NCI-H128 (cell line): Measurements from ENCODE around the gene PRSS27.
"Not testable (repeated sequence)": the region's sequence is repeated elsewhere in the genome, so short reads cannot be mapped to it uniquely, and the experiment has no call there.

Experiments used
- DNase-seq: peaks from one replicate; lab custom pipeline; 2025; ENCODE audit not compliant: unreplicated experiment; lab: John Stamatoyannopoulos, UW

Gene PRSS27

DNA sequence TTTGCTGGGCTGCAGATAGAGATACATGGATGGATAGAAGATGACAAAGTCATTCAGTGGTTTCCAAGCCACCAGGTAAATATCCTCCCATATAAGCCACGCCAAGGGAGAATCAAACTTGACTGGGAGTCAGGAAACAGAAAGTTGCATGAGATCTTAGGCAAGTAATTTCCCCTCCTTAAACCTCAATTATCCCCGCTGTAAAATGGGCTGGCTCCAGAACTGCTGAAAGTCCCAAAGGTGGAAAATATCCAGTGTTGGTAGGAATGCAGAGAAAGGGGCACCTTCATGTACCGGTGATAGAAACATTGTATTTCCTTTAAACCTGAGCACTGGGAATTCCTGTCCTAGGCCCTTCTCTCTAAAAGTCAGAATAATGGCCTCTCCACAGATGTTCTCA is 43.1 kb downstream of the PRSS27 start:
- DNase-seq: not testable (repeated sequence)

- no peak for DNase-seq
These were observed 44.3 kb downstream of the PRSS27 start for GRCh38 chr16:2675714-2676113.

DNA sequence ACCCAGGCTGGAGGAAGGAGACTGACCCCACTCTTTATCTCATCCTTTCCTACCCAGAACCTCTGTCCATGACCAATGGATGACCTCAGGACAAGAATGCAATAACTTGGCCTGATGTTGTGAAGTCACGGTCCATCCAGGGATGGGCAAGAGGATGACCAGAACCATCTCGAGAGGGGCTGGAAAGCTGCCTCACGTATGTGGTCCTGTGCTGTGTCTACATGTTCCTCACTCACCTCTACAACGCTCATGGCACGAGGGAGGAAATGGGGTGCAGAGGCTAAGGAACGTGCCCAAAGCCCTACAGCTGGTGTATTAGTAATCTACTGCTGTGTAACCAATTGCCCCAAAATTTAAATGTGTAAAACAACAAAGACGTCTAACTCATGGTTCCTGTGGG is 45.0 kb downstream of the PRSS27 start:
- DNase-seq: no peak

DNA sequence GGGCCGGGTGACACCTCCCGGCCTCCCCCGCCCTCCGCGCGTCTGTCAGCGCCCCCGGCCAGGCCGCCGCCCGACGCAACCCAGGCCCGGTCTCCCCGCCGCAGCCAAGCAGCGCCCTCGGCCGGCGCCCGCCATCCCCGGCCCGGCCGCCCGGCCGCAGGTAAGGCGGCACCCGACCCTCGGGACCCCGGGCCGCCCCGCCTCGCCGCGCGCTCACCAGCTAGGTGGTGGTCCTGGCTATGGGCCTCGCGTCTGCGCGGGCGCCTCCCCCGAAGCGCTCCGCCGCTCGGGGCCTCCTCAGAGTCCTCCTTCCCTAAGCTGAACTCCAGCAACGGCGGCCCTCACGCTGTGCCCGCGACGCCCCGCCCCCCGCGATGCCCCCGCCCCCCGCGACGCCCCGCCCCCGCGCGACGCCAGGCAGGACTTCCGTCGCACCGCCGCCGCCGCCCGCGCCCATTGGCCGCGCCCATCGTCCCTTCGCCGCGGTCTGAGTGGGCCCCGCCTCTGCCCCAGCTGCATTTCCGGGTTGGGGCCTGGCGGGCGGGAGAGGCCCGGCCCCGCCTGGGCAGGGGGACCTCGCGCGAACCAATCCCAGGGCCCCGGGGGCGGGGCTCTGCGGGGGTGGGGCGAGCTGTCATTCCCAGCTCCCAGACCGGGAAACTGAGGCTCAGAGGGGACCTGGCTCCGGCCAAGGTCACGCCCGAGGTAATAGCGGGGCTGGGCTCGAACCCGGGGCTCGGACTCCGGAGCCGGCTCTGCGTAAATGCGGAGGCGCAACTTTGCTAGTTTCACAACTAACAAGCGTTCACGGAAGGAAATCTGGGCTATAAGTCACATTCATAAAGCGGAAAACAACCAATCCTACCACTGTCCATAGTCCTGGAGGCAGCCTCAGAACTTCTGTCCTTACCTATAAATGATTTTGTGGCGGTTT is 46.7 kb downstream of the PRSS27 start:
- peak; percentile 59 for DNase-seq

DNA sequence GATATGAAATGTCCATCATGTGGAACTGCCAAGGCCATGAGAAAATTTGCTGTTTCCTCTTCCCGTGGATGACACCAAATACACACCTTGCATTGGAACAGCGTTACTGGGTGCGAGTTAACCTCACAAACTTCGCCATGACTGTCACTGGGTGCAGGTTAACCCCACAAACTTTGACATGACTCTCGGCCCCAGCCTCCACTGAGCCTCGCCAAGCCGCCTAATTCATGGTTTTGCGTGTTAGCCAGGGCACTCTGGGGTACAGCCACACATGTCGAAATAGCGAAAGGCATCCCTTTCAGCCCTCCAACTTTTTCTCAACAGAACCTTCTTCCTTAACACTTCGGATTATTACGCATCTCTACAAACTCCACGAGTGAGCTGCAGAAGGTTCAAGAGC is 48.3 kb downstream of the PRSS27 start:
- DNase-seq: no peak

DNA sequence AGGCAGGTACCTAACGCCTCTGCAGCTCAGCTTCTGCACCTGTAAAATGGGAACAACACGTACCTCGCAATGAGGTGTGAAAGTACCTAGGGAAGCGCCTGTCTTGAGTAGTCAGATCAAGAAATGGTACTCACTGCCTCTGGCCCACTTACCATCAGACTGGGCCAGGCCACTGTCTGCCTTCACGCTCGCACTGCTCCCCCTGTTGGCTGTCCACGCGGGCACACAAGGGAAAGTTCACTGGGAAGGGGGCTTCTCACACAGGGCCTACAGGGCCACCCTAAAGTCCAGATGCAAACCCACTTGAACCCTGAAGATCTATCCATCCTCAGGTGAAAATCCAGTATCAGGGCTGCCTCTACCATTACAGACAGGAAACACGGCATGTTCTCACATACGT is 48.8 kb downstream of the PRSS27 start:
- not testable (repeated sequence) for DNase-seq

DNA sequence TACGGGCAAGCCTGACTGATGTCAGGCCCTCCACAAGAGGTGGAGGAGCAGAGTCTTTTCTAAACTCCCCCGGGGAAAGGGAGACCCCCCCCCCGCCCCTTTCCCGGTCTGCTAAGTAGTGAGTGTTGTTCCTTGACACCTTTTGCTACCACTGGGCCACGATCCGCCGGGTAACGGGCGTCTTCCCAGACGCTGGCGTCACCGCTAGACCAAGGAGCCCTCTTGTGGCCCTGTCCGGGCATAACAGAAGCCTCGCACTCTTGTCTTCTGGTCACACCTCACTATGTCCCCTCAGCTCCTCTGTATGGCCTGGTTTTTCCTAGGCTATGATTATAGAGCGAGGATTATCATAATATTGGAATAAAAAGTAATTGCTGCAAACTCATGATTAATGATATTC is 50.0 kb downstream of the PRSS27 start:
- not testable (repeated sequence) for DNase-seq

DNA sequence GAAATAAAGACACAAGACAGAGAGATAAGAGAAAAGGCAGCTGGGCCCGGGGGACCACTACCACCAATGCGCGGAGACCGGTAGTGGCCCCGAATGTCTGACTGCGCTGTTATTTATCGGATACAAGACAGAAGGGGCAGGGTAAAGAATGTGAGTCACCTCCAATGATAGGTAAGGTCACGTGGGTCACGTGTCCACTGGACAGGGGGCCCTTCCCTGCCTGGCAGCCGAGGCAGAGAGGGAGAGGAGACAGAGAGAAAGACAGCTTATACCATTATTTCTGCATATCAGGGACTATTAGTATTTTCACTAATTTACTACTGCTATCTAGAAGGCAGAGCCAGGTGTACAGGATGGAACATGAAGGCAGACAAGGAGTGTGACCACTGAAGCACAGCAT is 50.4 kb downstream of the PRSS27 start:
- DNase-seq: not testable (repeated sequence)

DNA sequence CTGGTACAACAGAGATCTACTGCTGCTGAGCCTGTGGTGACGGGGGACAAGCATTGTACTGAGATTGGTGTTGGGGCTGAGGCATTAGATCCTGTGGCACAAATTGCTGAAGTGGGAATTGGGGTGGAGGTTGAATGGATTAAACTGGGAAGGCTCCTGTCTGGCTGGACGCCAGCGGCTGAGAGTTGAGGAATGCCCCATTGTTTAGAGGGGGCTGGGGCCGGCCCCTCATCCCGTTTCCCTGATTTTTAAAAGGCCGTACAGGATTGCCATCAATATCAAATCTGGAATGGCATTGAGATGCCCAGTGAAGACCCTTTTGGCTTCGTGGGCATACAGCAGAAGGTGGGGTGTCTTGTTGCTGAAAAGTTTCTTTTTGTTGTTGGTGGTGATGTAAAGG is 53.4 kb downstream of the PRSS27 start:
- DNase-seq: not testable (repeated sequence)

DNA sequence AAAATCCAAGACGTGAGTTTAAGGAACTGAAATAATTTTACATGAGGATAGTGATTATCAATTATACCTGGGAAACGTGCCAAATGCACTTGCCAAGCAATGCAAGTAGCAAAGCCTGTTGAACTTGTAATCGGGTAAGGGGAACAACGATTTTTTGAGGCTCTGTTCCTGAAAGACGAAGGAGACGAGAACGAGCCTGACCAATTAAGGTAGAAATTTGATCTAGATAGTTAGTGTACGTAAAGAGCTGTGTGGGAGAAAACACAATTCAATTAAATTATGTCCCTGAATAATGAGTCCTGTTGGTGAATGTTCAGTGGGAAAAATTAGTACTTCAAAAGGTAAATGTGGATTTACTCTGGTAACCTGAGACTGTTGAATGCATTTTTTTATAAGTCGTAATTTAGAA is 55.4 kb downstream of the PRSS27 start:
- no peak for DNase-seq

- DNase-seq: no peak
These were observed 56.2 kb downstream of the PRSS27 start for GRCh38 chr16:2663553-2664546.
